ENCODE data around the gene SFSWAP. TPM values are rescaled to one million over a fixed set of nuclear protein-coding genes. Genes with fewer than 3 reads are reported as not detected.

The SFSWAP gene
- total RNA-seq, 1 donor from 2014 or later, result 21.9 TPM

DNA sequence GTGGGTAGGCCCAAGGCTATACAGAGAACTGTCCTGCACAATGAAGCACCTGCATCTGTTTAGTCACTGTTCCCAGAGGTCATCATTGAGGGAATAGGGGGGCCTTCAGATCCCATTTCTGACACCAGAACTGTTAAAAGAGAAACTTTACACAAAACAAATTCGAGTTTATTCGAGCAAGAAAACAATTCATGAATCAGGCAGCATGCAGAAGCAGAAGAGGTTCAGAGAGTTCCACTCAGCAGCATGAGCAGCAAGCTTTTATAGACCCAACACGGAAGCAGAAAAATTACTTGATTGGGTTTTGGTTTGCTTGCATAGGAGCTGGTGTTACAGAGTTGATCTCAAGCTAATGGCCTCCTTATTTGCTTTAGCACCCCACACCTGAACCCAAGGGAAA lies 1.7 kb upstream of the SFSWAP start:
- TF ChIP-seq, protein P1, sequence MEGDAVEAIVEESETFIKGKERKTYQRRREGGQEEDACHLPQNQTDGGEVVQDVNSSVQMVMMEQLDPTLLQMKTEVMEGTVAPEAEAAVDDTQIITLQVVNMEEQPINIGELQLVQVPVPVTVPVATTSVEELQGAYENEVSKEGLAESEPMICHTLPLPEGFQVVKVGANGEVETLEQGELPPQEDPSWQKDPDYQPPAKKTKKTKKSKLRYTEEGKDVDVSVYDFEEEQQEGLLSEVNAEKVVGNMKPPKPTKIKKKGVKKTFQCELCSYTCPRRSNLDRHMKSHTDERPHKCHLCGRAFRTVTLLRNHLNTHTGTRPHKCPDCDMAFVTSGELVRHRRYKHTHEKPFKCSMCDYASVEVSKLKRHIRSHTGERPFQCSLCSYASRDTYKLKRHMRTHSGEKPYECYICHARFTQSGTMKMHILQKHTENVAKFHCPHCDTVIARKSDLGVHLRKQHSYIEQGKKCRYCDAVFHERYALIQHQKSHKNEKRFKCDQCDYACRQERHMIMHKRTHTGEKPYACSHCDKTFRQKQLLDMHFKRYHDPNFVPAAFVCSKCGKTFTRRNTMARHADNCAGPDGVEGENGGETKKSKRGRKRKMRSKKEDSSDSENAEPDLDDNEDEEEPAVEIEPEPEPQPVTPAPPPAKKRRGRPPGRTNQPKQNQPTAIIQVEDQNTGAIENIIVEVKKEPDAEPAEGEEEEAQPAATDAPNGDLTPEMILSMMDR (IDR thresholded peaks at IDR 0.05; ENCODE audit: borderline replicate concordance), result no peak
- intact Hi-C loops (cut with micrococcal nuclease), result no loop called here
- H3K4me3 ChIP-seq, result no peak overlapping the region
- no peaks in the 10 kb centered on the region for H3K27me3 ChIP-seq (ENCODE audit: low read depth)
- peaks cover 35% of the 10 kb centered on the region for H3K4me1 ChIP-seq
- no peak overlapping the region for H3K27ac ChIP-seq (replicated peaks)
- H3K9me3 ChIP-seq (replicated peaks), result peaks cover 19% of the 10 kb centered on the region
- DNase-seq, result no peak
- H3K36me3 ChIP-seq, result peaks cover 5% of the 10 kb centered on the region

DNA sequence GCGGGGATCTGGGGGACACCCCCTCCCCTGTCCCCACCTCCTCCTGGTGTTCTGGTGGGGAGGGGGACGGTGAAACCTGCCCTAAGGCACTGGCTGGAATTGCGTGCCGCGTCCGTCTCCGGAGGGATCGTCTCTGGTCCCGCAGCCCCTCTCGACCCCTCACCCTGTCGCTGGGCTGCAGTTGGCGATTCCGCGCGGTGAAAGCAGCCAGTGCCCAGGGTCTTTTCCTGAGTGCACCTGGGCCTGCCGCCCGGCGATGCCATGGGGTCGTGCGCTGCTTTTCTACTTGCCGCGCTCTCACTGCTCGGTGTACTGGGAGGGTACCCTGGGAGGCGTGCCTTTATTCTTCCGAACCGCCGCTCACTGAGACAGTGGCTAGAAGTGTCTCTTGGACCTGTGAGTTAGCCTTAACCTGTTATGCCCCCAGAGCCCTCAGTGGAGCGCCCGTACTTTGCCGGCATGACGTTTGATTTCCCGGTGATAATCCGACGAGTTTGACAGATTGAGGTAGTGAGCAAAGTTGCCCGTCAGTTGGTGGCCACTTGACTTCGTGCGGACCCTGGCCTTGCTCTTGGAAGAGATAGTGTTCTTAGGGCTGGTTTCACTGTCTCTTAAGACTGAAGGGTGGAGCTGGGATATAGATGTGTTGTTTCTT lies 788 bp downstream of the SFSWAP start:
- Histone ChIP-seq H3K9me3 (replicated peaks) (no peaks in the 10 kb centered on the region), H3K4me1 (peaks cover 35% of the 10 kb centered on the region), H3K27me3 (ENCODE audit: low read depth) (no peaks in the 10 kb centered on the region), H3K4me3 (peak overlapping the region; percentile 99), H3K36me3 (peaks cover 29% of the 10 kb centered on the region), H3K27ac (replicated peaks) (peak overlapping the region; percentile 98)
- intact Hi-C loops (cut with micrococcal nuclease), result no loop called here
- TF ChIP-seq, protein P1 (IDR thresholded peaks at IDR 0.05; ENCODE audit: borderline replicate concordance), result no peak
- DNase-seq, result no peak

DNA sequence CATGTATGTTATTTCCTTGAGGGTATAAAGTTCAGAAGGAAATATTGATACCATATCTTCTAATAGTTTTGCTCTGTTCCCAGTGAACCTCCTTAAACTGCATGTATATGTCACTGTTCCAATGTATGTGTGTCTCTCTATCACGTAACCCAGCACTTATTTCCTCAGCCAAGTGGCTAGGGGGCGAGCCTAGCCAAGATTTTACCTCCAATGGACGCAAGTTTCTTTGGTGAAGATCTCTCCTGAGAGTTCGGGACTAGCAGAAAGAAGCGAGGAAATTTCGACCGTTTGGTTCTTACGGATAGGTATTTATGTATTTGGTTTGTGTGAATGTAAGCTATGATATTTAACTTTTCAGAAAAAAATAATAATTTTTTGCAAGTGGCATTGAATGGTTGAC lies 2.5 kb downstream of the SFSWAP start:
- Histone ChIP-seq H3K36me3 (peaks cover 46% of the 10 kb centered on the region), H3K9me3 (replicated peaks) (no peaks in the 10 kb centered on the region), H3K27ac (replicated peaks) (no peak overlapping the region), H3K27me3 (ENCODE audit: low read depth) (no peaks in the 10 kb centered on the region), H3K4me1 (peaks cover 35% of the 10 kb centered on the region), H3K4me3 (no peak overlapping the region)
- no peak for DNase-seq
- intact Hi-C loops (cut with micrococcal nuclease), result no loop called here
- TF ChIP-seq, protein P1 (IDR thresholded peaks at IDR 0.05; ENCODE audit: borderline replicate concordance), result no peak

DNA sequence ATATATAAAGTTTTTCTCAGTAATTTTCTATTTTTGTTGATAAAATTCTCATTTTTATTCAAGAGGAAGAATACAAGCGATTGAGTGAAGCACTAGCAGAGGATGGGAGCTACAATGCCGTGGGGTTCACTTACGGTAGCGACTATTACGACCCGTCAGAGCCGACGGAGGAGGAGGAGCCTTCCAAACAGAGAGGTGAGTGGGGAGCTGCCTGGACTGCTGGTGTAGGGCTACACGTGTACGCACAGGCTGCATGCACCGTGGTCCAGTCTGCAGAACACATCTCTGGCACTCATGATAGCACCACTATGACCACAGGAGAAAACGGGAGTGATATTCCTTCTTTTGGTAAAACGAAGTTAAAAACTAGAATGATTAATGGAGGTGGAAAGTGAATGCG lies 3.9 kb downstream of the SFSWAP start:
- DNase-seq, result no peak
- TF ChIP-seq, protein P1 (IDR thresholded peaks at IDR 0.05; ENCODE audit: borderline replicate concordance), result no peak
- peaks cover 60% of the 10 kb centered on the region for H3K36me3 ChIP-seq
- intact Hi-C loops (cut with micrococcal nuclease), result no loop called here
- no peaks in the 10 kb centered on the region for H3K27me3 ChIP-seq (ENCODE audit: low read depth)
- no peak overlapping the region for H3K27ac ChIP-seq (replicated peaks)
- H3K4me1 ChIP-seq, result peaks cover 35% of the 10 kb centered on the region
- H3K9me3 ChIP-seq (replicated peaks), result no peaks in the 10 kb centered on the region
- no peak overlapping the region for H3K4me3 ChIP-seq

DNA sequence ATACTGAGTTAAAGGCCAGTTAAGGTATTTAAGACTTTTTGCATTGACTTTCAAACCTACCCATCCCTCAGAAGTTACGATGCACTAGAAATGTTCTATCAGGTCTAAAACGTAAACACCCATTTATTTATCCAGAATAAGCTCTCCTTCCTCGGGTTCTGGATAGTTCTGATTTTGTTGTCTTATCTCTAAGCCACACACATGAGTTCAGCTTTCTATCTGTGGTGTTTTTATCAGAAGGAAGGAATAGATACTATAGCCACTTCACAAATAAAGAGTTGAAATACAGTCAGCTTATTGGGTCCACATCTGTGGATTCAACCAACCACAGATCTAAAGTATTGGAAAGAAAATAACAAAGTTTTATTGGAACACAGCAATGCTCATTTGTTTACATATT lies 5.4 kb downstream of the SFSWAP start:
- intact Hi-C loops (cut with micrococcal nuclease), result no loop called here
- TF ChIP-seq, protein P1 (IDR thresholded peaks at IDR 0.05; ENCODE audit: borderline replicate concordance), result no peak

More for the DNA sequence above, 5.4 kb downstream of the SFSWAP start:
- Histone ChIP-seq H3K36me3 (peaks cover 76% of the 10 kb centered on the region), H3K27ac (replicated peaks) (no peak overlapping the region), H3K4me3 (no peak overlapping the region), H3K9me3 (replicated peaks) (no peaks in the 10 kb centered on the region), H3K4me1 (peaks cover 23% of the 10 kb centered on the region), H3K27me3 (ENCODE audit: low read depth) (no peaks in the 10 kb centered on the region)
- no peak for DNase-seq
